ENCODE results near the gene IL34.

The IL34 gene

GRCh38 chr16:70675851-70676513, 29.6 kb downstream of the IL34 start:
- no peak for DNase-seq (ENCODE audit: insufficient read length, low spot score)
- no peak for TF ChIP-seq CTCF (IDR thresholded peaks at IDR 0.05; ENCODE audit: insufficient read depth, missing control alignments)
- FAIRE-seq: no peak

GRCh38 chr16:70676675-70677498, 30.5 kb downstream of the IL34 start:
- FAIRE-seq (no peak), DNase-seq (ENCODE audit: insufficient read length, low spot score) (no peak)
- TF ChIP-seq CTCF (IDR thresholded peaks at IDR 0.05; ENCODE audit: insufficient read depth, missing control alignments): no peak

- DNase-seq (ENCODE audit: insufficient read length, low spot score) (no peak), FAIRE-seq (no peak)
- TF ChIP-seq CTCF (IDR thresholded peaks at IDR 0.05; ENCODE audit: insufficient read depth, missing control alignments): no peak
These were observed 31.3 kb downstream of the IL34 start for GRCh38 chr16:70677499-70678120.

GRCh38 chr16:70678121-70678897, 31.9 kb downstream of the IL34 start:
- TF ChIP-seq CTCF (IDR thresholded peaks at IDR 0.05; ENCODE audit: insufficient read depth, missing control alignments): no peak
- DNase-seq (ENCODE audit: insufficient read length, low spot score) (no peak), FAIRE-seq (no peak)

- DNase-seq (ENCODE audit: insufficient read length, low spot score): no peak
- TF ChIP-seq CTCF (IDR thresholded peaks at IDR 0.05; ENCODE audit: insufficient read depth, missing control alignments): no peak
- no peak for FAIRE-seq
These were observed 32.7 kb downstream of the IL34 start for GRCh38 chr16:70678898-70679670.

- FAIRE-seq: no peak
- DNase-seq (ENCODE audit: insufficient read length, low spot score): no peak
- peak; percentile 21 for TF ChIP-seq CTCF (IDR thresholded peaks at IDR 0.05; ENCODE audit: insufficient read depth, missing control alignments)
These were observed 33.5 kb downstream of the IL34 start for GRCh38 chr16:70679671-70680494.
